ENCODE data around the gene NPBWR2.
"Not testable (repeated sequence)": the region's sequence is repeated elsewhere in the genome, so short reads cannot be mapped to it uniquely, and the experiment has no call there.

Gene NPBWR2

DNA sequence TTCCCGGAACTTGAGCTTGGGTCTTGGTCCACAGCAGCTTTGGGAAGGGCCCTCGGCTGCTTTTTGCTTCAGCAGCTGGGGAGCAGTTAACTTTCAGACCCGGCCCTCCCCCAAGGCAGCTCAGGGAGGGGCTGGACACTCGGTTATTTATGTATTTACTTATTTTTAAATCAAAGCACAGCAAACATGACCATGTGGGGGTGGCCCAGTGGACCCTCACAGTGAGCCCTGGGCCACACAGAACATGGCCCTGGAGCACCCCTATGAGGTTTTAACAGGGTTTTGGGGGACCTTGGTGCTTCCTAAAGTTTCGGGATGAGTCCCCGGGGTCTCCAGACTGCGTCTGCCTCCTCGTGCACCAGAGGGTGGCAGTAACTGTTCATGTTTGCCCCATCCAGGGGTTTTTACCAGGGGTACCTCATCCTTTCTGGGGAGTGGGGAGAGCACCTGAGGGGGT, 26.6 kb upstream of the NPBWR2 start:
- no peak for DNase-seq (ENCODE audit: extremely low read depth, low read depth)
- TF ChIP-seq CTCF (IDR thresholded peaks at IDR 0.05; ENCODE audit: low read depth, low read length): no peak; the same call in 1 of the 2 replicates

DNA sequence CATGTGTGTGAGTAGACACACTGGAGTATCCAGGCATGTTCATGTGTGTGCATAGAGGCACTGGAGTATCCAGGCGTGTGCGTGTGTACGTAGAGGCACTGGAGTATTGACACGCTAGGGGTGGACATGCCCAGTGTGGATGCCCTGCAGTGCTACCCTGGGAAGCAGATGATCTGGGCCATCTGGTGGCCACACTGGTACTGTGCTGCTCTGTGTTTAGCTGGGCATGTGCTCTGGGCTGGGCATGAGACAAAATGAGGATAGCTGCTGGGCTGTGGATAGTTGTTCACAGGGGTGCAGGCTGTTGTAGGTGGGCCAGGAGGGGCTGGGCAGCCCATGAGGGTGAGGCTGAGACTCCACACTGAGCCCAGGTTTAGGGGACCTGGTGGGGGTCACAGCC, 24.0 kb upstream of the NPBWR2 start:
- TF ChIP-seq CTCF (IDR thresholded peaks at IDR 0.05; ENCODE audit: low read depth, low read length): no peak; the same call in 1 of the 2 replicates
- no peak for DNase-seq (ENCODE audit: extremely low read depth, low read depth)

DNA sequence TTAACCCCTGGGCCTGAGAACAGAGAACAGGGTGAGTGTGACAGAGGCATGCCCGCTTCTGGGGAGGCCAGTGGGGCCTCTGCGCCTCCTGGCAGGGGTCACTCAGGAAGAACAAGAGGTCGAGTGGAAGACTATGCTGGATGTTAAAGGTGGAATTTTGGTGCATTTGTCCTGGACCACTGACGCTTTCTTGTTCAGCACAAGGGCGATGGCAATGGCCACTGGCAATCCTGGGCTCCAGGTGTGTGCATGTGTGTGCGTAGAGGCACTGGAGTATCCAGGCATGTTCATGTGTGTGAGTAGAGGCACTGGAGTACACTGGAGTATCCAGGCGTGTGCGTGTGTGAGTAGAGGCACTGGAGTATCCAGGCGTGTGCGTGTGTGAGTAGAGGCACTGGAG, 23.5 kb upstream of the NPBWR2 start:
- no peak for TF ChIP-seq CTCF (IDR thresholded peaks at IDR 0.05; ENCODE audit: low read depth, low read length)
- no peak for DNase-seq (ENCODE audit: extremely low read depth, low read depth)

DNA sequence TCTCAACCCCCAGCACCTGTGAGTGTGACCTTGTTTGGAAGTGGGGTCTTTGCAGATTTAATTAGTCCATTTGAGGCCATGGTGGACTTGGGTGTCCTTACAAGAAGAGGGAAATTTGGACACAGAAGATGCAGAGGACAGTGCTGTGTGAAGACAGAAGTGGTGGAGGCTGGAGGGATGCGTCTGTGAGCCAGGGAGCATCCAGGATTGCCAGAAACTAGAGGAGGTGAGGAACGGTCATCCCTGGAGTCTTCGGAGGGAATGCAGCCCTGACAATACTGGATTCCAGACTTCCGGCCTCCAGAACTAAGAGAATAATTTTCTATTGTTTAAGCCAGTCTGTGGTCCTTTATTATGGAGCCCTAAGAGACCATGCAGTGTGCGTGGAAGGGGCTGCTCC, 22.9 kb upstream of the NPBWR2 start:
- no peak for TF ChIP-seq CTCF (IDR thresholded peaks at IDR 0.05; ENCODE audit: low read depth, low read length)
- no peak for DNase-seq (ENCODE audit: extremely low read depth, low read depth)

DNA sequence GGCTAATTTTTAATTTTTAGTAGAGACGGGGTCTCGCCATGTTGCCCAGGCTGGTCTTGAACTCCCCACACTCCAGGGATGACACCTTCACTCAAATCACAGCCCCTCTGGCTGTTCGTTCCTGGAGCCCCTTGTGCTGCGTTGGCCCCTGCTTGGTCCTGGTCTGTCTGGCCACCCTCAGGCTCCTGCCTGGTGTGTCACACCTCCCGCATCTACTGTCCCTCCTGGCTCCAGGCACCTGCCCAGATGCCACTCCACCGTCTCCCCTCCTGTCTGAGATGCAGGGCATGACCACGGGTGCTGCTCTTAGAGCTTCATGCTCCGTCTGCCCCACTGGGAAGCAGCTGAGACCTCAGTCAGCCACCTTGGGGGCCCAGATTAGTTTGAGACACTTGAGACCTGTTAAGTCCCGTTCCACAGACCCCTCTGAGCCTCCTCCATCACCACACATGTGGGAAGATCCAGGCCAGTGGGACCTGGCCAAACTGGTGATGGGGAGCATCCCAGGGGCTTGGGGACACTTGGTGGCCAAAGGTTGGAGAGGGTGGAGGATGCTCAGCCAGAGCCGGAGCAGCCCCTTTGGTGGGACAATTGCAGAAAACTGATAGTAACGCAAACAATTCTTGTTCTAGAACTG, 21.9 kb upstream of the NPBWR2 start:
- DNase-seq (ENCODE audit: extremely low read depth, low read depth): no peak
- TF ChIP-seq CTCF (IDR thresholded peaks at IDR 0.05; ENCODE audit: low read depth, low read length): no peak

DNA sequence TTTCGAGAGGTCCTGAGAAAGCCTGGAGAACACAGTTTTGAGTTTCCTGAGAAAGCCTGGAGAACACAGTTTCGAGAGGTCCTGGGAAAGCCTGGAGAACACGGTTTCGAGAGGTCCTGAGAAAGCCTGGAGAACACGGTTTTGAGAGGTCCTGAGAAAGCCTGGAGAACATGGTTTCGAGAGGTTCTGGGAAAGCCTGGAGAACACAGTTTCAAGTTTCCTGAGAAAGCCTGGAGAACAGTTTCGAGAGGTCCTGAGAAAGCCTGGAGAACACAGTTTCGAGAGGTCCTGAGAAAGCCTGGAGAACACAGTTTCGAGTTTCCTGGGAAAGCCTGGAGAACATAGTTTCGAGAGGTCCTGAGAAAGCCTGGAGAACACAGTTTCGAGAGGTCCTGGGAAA, 16.2 kb upstream of the NPBWR2 start:
- DNase-seq (ENCODE audit: extremely low read depth, low read depth): not testable (repeated sequence)

- not testable (repeated sequence) for DNase-seq (ENCODE audit: extremely low read depth, low read depth)
Observed at GRCh38 chr20:64122927-64123326, 15.6 kb upstream of the NPBWR2 start.

DNA sequence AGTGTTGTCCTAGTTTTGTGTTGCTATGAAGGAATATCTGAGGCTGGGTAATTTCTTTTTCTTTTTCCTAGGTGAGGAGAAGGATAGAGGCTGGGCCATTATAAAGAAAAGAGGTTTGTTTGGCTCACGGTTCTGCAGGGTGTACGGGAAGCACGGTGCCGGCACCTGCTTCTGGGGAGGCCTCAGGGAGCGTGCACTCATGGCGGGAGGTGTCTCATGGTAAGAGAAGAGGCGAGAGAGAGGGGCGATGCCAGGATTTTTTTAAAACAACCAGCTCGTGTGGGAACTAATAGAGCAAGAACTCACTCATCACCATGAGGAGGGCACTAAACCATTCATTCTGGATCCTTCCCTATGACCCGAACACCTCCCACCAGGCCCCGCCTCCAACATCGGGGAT, 14.2 kb upstream of the NPBWR2 start:
- no peak for TF ChIP-seq CTCF (IDR thresholded peaks at IDR 0.05; ENCODE audit: low read depth, low read length)
- no peak for DNase-seq (ENCODE audit: extremely low read depth, low read depth)
